Lower lobe of right lung (tissue), 2 donors: ENCODE results near the gene GOLPH3L. TPM values are rescaled to one million over a fixed set of nuclear protein-coding genes. Genes with fewer than 3 reads are reported as not detected.
"Not testable (repeated sequence)": the region's sequence is repeated elsewhere in the genome, so short reads cannot be mapped to it uniquely, and the experiment has no call there.

ENCODE experiments used
- ATAC-seq, 2 donors: fragments of 200-7000 bp; cut with Tn5 transposase; one replicate each; pipeline ENCODE4 v1.9.1; 2020 to 2022; ENCODE audit warnings: mild to moderate bottlenecking in 2 of 2, moderate library complexity in 2 of 2
- DNase-seq: peaks from one replicate; pipeline ENCODE4 v3.0.0-alpha.2; 2020
- H3K27ac ChIP-seq: fragments of 200-600 bp; one replicate; pipeline ENCODE4 v1.8.0; 2022
- H3K27me3 ChIP-seq: fragments of 200-600 bp; one replicate; pipeline ENCODE4 v1.8.0; 2022; ENCODE audit warnings: low read depth
- H3K36me3 ChIP-seq: fragments of 200-600 bp; one replicate; pipeline ENCODE4 v1.8.0; 2022; ENCODE audit warnings: mild to moderate bottlenecking
- H3K4me1 ChIP-seq: fragments of 200-600 bp; one replicate; pipeline ENCODE4 v1.8.0; 2022
- H3K4me3 ChIP-seq: fragments of 200-600 bp; one replicate; pipeline ENCODE4 v1.8.0; 2022; ENCODE audit warnings: mild to moderate bottlenecking
- H3K9me3 ChIP-seq: fragments of 200-600 bp; one replicate; pipeline ENCODE4 v1.8.0; 2022
- CTCF ChIP-seq: fragments of 200-600 bp; IDR thresholded peaks from one replicate; pipeline ENCODE4 v1.8.0; 2022; ENCODE audit warnings: antibody characterized with exemption, mild to moderate bottlenecking
- intact Hi-C: fragments of 100-400 bp; cut with DNase I; formaldehyde crosslinking; loops from one replicate; pipeline ENCODE4 v1.11.0; 2022
- total RNA-seq: library from RNA; stranded (reverse); fragmentation: NEBNext Ultra II Directional; extraction: Animal tissue kit (Norgen Biotek cat#: 25700); gene quantifications from one replicate; pipeline ENCODE4 v1.2.1, GENCODE V29; 2021
- donor health status: DM: no; HTN: yes; CAD: no; lungs with severe emphysema.

The GOLPH3L gene
- total RNA-seq, 1 donor from 2014 or later = 32.5 TPM

DNA sequence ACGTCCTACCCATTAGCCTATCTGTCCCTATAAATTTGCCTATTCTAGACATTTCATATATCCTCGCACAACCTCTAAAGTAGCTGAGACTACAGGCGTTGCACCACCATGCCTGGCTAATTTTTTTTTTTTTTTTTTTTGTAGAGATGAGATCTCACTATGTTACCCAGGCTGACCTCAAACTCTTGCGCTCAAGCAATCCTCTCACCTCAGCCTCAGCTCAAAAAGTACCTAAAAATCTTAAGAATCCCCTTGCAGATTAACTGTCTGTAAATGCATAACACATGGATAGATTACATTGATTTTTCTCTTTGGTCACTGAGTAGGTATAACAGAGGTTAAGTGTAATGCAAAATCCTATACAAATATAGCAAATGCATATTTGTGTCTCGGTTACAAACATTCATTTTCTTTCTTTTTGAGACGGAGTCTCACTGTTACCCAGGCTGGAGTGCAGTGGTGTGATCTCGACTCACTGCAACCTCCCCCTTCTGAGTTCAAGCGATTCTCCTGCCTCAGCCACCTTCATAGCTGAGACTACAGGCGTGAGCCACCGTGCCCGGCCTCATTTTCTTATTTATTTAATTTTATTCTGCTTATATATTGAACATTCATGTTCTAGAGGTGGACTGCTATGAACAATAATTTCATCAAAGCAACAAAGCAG is 21.4 kb upstream of the GOLPH3L start:
- H3K4me1 ChIP-seq = no peaks in the 10 kb centered on the region
- no peaks in the 10 kb centered on the region for H3K27me3 ChIP-seq
- TF ChIP-seq CTCF = no peak
- H3K36me3 ChIP-seq = no peaks in the 10 kb centered on the region
- no peaks in the 10 kb centered on the region for H3K9me3 ChIP-seq
- H3K4me3 ChIP-seq = no peak overlapping the region
- H3K27ac ChIP-seq = no peak overlapping the region
- DNase-seq (no peak), ATAC-seq (no peak)
- intact Hi-C loops = no loop called here

DNA sequence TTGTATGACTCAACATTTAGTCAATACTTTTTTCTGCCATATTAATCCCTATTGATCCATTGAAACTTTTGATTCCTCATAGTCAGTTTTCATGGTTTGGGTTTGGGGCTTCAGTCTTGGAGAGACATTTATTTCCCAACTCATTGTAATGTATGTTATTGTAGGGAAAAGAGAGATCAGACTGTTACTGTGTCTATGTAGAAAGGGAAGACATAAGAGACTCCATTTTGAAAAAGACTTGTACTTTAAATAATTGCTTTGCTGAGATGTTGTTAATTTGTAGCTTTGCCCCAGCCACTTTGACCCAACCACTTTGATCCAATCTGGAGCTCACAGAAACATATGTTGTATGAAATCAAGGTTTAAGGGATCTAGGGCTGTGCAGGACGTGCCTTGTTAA is 12.1 kb upstream of the GOLPH3L start:
- H3K9me3 ChIP-seq, intact Hi-C loops, H3K4me3 ChIP-seq, H3K36me3 ChIP-seq, H3K4me1 ChIP-seq, H3K27me3 ChIP-seq, DNase-seq, H3K27ac ChIP-seq, ATAC-seq: not testable (repeated sequence)

GRCh38 chr1:150708595-150708994 is 11.6 kb upstream of the GOLPH3L start:
- ATAC-seq = no peak

GRCh38 chr1:150706091-150706490 is 9.1 kb upstream of the GOLPH3L start:
- no peaks in the 10 kb centered on the region for H3K9me3 ChIP-seq
- no peak for TF ChIP-seq CTCF

More at GRCh38 chr1:150708595-150708994, 11.6 kb upstream of the GOLPH3L start:
- no peaks in the 10 kb centered on the region for H3K9me3 ChIP-seq
- no peaks in the 10 kb centered on the region for H3K4me1 ChIP-seq
- no peak overlapping the region for H3K4me3 ChIP-seq
- no peak for TF ChIP-seq CTCF
- DNase-seq = no peak
- H3K36me3 ChIP-seq = no peaks in the 10 kb centered on the region
- no peaks in the 10 kb centered on the region for H3K27me3 ChIP-seq
- no peak overlapping the region for H3K27ac ChIP-seq
- intact Hi-C loops = no loop called here

GRCh38 chr1:150703427-150703826 is 6.5 kb upstream of the GOLPH3L start:
- H3K27me3 ChIP-seq = no peaks in the 10 kb centered on the region
- no peak for TF ChIP-seq CTCF
- no peak overlapping the region for H3K4me3 ChIP-seq
- H3K27ac ChIP-seq = no peak overlapping the region
- ATAC-seq (no peak), DNase-seq (no peak)
- no peaks in the 10 kb centered on the region for H3K9me3 ChIP-seq
- H3K36me3 ChIP-seq = no peaks in the 10 kb centered on the region
- intact Hi-C loops = no loop called here
- no peaks in the 10 kb centered on the region for H3K4me1 ChIP-seq

More at GRCh38 chr1:150706091-150706490, 9.1 kb upstream of the GOLPH3L start:
- H3K4me3 ChIP-seq = no peak overlapping the region
- DNase-seq = no peak
- peak; percentile 54 to 69 for ATAC-seq
- intact Hi-C loops = no loop called here
- no peaks in the 10 kb centered on the region for H3K36me3 ChIP-seq
- no peaks in the 10 kb centered on the region for H3K4me1 ChIP-seq
- H3K27ac ChIP-seq = no peak overlapping the region
- no peaks in the 10 kb centered on the region for H3K27me3 ChIP-seq

DNA sequence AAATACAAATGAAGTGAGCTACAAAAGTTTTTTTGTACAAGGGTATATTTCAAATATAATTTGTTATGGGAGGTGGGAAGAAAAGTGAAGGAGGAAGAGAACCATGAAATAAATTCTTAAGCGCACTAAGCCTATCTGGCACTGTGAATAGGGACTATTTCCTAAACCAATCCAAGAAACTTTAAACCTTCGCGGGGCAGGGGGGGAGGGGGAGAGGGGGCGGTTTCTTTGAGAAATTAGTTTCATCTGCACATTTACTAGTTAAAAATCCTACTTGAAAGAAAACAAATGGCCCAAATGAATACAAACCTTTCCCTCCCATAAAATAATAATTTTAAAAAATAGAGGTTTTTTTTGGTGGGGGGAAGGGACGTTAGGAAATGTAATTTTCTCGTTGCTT is 364 bp downstream of the GOLPH3L start:
- peak in 1 of 2 donors; percentile 59 for ATAC-seq
- no peaks in the 10 kb centered on the region for H3K9me3 ChIP-seq
- peak overlapping the region; percentile 79 for H3K27ac ChIP-seq
- no peaks in the 10 kb centered on the region for H3K27me3 ChIP-seq
- no peak for DNase-seq
- H3K4me3 ChIP-seq = peak overlapping the region; percentile 68
- H3K4me1 ChIP-seq = peaks cover 15% of the 10 kb centered on the region
- no peak for TF ChIP-seq CTCF
- peaks cover 32% of the 10 kb centered on the region for H3K36me3 ChIP-seq
- intact Hi-C loops = no loop called here
